Hepatocyte (in vitro differentiated cells): ENCODE measurements around the gene MCM5.

Experiments used
- EZH2 ChIP-seq: fragments of 200-600 bp; sonication (generic); IDR thresholded peaks from 2 replicates; pipeline ENCODE4 v1.6.1; 2016; ENCODE audit warnings: antibody characterized with exemption, mild to moderate bottlenecking, borderline replicate concordance
- EZH2phosphoT487 ChIP-seq: fragments of 200-600 bp; sonication (generic); IDR thresholded peaks from one replicate; pipeline ENCODE4 v1.6.1; 2018; ENCODE audit warnings: antibody characterized with exemption, mild to moderate bottlenecking, low read depth, moderate library complexity; ENCODE audit not compliant: unreplicated experiment, severe bottlenecking
- TF ChIP-seq, protein P1 (sequence below): fragments of 200-600 bp; sonication (generic); IDR thresholded peaks from 2 replicates; pipeline ENCODE4 v1.5.1; 2016; ENCODE audit warnings: antibody characterized with exemption, mild to moderate bottlenecking; ENCODE audit not compliant: poor library complexity

DNA sequence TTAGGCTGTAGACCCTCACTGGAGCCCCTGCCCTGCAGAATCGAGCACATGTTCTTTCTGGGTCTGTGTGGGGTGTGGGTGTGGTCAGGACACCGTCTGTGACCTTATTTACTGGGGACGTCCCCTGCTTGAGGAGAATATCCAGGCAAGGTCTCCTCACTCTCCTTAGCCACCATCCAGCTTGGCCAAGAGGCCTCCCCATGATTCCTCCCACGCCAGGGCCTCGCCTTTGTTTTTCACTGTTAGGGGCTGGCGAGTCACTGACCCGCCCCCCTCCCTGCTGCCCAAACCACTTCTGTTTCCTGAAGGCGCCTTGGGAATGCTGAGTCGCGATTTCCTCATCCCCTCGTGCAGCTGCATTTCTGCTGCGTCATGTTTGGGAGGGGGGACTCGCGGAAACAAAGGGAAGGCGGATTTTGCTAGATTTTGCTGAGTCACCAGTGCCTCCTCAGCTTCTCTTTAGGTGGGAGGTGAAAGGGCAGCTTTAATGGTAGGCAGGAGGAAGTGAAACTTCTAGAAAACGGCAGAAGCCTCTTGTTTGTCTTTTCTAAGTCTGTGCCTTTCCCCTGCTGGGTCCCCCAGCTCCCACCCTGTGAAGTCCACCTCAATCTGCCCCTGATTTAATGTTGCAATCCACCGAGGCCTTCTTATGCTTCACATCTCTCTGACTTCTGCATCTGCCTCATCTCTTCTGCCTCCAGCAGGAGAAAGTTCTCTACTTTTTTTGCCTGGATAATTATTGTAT, 23.0 kb upstream of the MCM5 start:
- TF ChIP-seq, protein P1, sequence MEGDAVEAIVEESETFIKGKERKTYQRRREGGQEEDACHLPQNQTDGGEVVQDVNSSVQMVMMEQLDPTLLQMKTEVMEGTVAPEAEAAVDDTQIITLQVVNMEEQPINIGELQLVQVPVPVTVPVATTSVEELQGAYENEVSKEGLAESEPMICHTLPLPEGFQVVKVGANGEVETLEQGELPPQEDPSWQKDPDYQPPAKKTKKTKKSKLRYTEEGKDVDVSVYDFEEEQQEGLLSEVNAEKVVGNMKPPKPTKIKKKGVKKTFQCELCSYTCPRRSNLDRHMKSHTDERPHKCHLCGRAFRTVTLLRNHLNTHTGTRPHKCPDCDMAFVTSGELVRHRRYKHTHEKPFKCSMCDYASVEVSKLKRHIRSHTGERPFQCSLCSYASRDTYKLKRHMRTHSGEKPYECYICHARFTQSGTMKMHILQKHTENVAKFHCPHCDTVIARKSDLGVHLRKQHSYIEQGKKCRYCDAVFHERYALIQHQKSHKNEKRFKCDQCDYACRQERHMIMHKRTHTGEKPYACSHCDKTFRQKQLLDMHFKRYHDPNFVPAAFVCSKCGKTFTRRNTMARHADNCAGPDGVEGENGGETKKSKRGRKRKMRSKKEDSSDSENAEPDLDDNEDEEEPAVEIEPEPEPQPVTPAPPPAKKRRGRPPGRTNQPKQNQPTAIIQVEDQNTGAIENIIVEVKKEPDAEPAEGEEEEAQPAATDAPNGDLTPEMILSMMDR = no peak
- no peak for TF ChIP-seq EZH2phosphoT487
- no peak for TF ChIP-seq EZH2
